GM03348 (cell line): ENCODE measurements around the gene BPI.
"Not testable (repeated sequence)": the region's sequence is repeated elsewhere in the genome, so short reads cannot be mapped to it uniquely, and the experiment has no call there.

Experiments used
- DNase-seq: peaks from one replicate; pipeline ENCODE4 v3.0.0; 2012; ENCODE audit warnings: low spot score

Gene BPI

GRCh38 chr20:38278131-38278530 is 25.8 kb upstream of the BPI start:
- no peak for DNase-seq

DNA sequence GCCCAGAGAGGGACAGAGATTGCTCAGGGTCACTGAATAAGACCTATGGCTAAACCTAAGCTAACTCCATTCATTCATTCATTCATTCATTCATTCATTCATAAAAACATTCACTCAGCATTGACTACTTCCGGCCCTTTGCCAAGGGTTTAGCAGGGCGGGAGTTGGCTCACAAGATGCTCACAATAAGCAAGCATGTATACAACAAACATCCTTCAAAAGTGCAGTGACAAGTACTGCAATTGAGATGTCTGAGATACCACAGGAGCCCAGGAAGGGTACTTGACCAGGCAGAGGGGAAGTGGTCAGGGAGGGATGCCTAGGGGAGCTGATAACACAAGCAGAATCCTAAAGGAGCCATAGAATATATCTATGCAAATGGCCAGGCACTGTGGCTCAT is 25.2 kb upstream of the BPI start:
- DNase-seq, result no peak

- DNase-seq, result not testable (repeated sequence)
Measured at GRCh38 chr20:38281176-38281915, 22.6 kb upstream of the BPI start.

- no peak for DNase-seq
Measured at GRCh38 chr20:38283236-38283635, 20.7 kb upstream of the BPI start.

- DNase-seq, result not testable (repeated sequence)
Measured at GRCh38 chr20:38284066-38284650, 19.8 kb upstream of the BPI start.

DNA sequence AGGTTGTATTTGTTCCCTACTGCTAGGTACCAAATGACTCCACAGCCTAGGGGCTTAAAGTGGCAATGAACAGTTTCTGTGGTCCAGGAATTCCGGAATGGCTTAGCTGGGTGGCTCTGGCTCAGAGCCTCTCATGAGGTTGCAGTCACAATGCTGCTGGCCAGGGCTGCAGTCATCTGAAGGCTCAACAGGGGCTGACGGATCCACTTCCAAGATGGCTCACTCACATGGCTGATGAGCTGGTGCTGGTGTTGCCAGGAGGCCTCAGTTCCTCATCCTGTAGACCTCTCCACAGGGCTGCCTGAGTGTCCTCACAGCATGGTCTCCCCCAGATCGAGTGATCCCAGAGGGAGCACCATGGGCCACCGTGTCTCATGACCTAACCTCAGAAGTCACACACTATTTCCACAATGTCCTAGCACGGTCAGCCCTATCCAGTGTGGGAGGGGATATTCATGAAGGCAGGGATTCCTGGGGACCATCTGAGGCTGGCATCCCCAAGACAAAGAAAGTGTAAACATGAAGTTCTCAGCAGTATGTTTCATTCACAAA is 19.0 kb upstream of the BPI start:
- no peak for DNase-seq

- DNase-seq, result peak; percentile 32
Measured at GRCh38 chr20:38286586-38287531, 17.1 kb upstream of the BPI start.

- DNase-seq, result peak; percentile 68
Measured at GRCh38 chr20:38290829-38291814, 12.8 kb upstream of the BPI start.

- DNase-seq, result no peak
Measured at GRCh38 chr20:38291966-38292365, 12.0 kb upstream of the BPI start.

DNA sequence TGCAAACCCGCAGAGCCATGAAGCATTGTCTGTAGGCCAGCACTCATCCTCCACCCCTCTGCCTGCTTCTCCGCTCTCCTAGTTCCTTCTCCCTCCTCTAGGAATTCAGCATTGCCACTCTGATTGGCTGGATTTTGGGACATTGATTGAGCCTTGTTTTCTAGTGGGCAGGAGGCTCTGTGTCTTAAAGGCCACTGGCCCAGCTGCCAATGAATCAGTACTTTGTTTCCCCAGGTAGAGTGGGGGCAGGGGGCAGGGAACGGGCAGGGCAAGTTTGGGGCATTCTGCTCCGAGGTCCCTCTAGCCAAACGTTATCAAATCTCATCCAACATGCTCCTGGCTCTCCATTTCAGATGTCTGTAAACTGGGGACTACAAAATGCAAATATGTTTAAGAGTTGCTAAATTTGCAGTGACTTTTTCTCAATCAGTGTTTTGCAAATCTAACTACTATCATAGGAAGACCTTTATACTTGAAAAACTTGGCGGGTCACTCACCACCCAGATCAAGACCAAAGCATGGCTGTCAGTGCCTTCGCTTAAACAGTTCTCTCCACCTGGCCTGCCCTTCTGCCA is 10.4 kb upstream of the BPI start:
- no peak for DNase-seq

DNA sequence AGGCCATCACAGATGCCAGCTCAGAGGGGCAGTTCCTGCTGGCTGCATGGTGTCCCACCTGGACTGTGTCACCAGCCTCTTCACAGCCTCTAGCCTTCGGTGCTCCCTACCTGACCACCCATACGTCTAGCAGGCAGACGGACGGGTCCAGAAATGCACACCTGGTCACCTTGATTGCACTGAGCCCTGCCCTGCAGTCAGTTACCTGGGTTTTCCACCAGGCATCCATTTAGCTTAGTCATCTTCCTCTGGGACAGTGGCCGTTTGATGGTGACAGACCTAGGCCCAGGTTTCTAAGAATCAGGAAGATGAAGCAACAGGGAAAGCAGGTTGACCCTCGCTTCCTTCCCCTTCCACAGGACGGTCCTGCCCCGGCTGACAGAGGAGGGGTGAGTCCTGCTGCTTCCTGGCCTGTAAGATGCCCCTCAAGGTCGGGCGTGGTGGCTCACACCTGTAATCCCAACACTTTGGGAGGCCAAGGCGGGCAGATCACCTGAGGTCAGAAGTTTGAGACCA is 9.8 kb upstream of the BPI start:
- DNase-seq, result no peak

GRCh38 chr20:38295811-38296210 is 8.1 kb upstream of the BPI start:
- no peak for DNase-seq

DNA sequence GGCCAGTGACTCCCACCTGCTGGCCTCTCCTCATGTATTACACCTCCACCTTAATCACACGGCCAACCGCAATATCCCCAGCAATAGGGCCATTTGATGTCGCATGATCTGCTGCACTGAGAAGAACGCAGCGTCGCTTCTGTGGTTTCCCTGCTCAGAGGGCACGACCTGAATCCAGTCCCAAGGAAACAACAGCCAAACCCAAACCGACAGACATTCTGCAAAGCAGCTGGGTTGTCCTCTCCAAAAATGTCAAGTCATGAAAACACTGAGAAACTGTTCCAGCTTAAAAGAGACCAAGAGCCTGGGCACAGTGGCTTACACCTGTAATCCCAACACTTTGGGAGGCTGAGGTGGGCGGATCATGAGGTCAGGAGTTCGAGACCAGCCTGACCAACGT is 7.5 kb upstream of the BPI start:
- no peak for DNase-seq

- DNase-seq, result no peak
Measured at GRCh38 chr20:38297916-38298674, 5.9 kb upstream of the BPI start.

GRCh38 chr20:38298768-38299288 is 5.1 kb upstream of the BPI start:
- peak; percentile 74 for DNase-seq

DNA sequence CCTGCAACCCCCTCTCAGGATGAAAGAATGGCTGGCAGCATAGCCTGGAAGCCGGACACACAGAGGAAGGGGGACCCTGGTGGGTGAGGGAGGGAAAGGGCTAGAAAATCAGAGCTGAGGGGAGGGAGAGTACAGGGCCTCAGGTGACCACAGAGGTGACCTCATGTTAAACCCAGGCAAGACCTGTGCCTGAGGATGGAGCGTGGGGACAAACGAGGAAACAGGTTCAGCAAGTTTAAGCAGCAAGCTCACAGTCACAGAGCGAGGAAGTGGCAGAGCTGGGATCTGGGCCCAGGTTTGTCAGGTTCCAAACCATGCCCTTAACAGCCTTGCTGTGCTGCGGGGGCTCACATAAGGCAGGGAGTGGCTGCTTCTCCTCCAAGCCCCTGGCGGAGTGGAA is 4.0 kb upstream of the BPI start:
- DNase-seq, result no peak

DNA sequence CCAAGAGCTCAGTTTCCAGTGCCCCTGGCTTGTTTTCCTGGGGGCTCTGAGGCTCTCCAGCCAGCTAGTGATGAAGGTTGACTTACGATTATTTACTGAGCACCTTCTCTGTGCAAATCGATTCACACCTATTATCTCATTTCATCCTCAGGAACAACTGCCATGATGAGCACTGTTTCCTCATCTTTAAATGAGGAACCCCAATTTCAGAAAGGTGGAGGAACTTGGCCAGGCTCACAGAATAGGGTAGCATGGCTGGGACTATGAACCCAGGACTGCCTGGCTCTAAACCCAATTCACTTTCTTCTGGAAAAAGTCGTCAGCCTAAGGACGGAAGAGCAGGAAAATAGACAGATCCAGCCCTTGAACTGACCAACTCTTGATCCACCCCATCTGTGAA is 3.5 kb upstream of the BPI start:
- no peak for DNase-seq

DNA sequence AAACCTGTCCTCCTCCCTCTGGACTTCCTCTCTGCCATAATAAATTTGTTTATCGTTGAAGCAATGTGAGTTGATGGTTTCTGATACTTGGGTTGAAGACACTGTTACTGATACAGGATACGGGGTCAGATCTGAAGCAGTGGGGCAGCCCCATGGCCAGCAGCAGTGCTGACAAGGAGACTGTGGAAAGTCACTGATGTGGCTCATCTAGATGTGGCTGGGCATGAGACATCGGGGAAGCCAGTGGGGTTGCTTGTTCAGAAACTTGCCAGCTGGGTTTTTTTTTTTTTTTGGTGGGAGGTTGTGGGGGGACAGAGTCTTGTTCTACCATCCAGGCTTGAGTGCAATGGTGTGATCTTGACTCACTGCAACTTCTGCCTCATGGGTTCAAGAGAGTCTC is 2.6 kb upstream of the BPI start:
- no peak for DNase-seq

DNA sequence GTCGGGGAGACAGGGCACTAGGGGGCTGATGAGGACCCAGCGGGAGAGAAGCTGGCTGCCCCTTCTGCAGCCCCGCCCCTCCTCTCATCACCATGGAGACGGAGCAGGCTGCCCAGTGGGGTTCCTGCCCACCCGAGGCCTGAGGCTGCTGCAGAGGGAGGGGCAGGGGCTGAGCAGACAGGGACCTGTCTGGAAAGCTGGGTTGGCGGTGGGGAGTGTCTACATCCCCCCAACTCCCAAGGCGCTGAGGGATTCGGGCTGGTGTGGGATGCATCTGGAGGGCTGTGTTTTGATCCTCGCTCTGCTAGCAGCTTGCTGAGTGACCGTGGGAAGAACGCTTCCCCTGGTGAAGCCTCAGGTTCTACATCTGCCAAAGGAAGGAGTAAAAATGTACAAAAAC is 1.2 kb upstream of the BPI start:
- DNase-seq, result no peak
